K562 (cell line): ENCODE measurements around the gene OCIAD2. TPM values are rescaled to one million over a fixed set of nuclear protein-coding genes. Genes with fewer than 3 reads are reported as not detected.

Source experiments
- CTBP1 ChIP-seq: fragments of 450-650 bp; IDR thresholded peaks from 2 replicates; pipeline ENCODE4 v1.6.1; 2016; ENCODE audit warnings: borderline replicate concordance
- CTCF ChIP-seq, 3 experiments: IDR thresholded peaks in 2 of 3; conservative IDR thresholded peaks in 1 of 3; 2 replicates each; pipeline ENCODE4 v1.5.1; 2011 to 2012; ENCODE audit warnings: low read length in 3 of 3, mild to moderate bottlenecking in 3 of 3, control low read depth in 2 of 3, improper control_type of control experiment in 1 of 3, inconsistent platforms in 1 of 3, low read depth in 1 of 3, mixed read lengths in 1 of 3, moderate library complexity in 1 of 3; ENCODE audit not compliant: insufficient read depth in 2 of 3
- DDX20 ChIP-seq: fragments of 450-650 bp; IDR thresholded peaks from 2 replicates; pipeline ENCODE4 v1.6.1; 2016; ENCODE audit warnings: missing genetic modification characterization, low read depth, mild to moderate bottlenecking, missing compliant biosample characterization, moderate library complexity
- GTF2E2 ChIP-seq: fragments of 200-800 bp; sonication (Bioruptor generic); IDR thresholded peaks from 2 replicates; pipeline ENCODE4 v1.6.1; 2016; ENCODE audit warnings: missing genetic modification characterization, missing compliant biosample characterization
- KHSRP ChIP-seq: fragments of 450-650 bp; IDR thresholded peaks from 2 replicates; pipeline ENCODE4 v1.6.1; 2017
- RAD21 ChIP-seq, 2 experiments: fragments of 250-450 bp in 1 of 2; fragments of 450-650 bp in 1 of 2; sonication (Bioruptor Pico) in 1 of 2; formaldehyde crosslinking in 1 of 2; IDR thresholded peaks in 1 of 2; conservative IDR thresholded peaks in 1 of 2; 2 replicates each; pipeline versions ENCODE4 v1.4.0 to v1.8.0; 2020 to 2022; ENCODE audit warnings: mild to moderate bottlenecking in 2 of 2, moderate library complexity in 1 of 2
- SLC30A9 ChIP-seq: fragments of 250-450 bp; sonication (Bioruptor Pico); IDR thresholded peaks from 2 replicates; pipeline ENCODE4 v1.8.0; 2022; ENCODE audit warnings: mild to moderate bottlenecking, moderate library complexity
- TBL1XR1 ChIP-seq, 2 experiments: IDR thresholded peaks; 2 replicates each; pipeline ENCODE4 v1.6.1; 2012; ENCODE audit warnings: improper control_type of control experiment in 2 of 2, low read length in 2 of 2, mild to moderate bottlenecking in 1 of 2
- TCF15 ChIP-seq: fragments of 250-450 bp; sonication (Bioruptor Pico); IDR thresholded peaks from 2 replicates; pipeline ENCODE4 v1.8.0; 2022; ENCODE audit warnings: moderate library complexity, mild to moderate bottlenecking, inconsistent platforms
- TEAD2 ChIP-seq: fragments of 450-650 bp; IDR thresholded peaks from 2 replicates; pipeline ENCODE4 v1.6.1; 2016; ENCODE audit warnings: missing genetic modification characterization, control low read depth, missing compliant biosample characterization
- ZSCAN29 ChIP-seq: fragments of 450-650 bp; IDR thresholded peaks from 2 replicates; pipeline ENCODE4 v1.6.1; 2017
- polyA plus RNA-seq, 8 experiments: library from polyadenylated mRNA; depleted of rRNA in 4 of 8; stranded (reverse) in 5 of 8; unstranded in 3 of 8; fragments of >200 nt; fragmentation: Nextera tagmentation in 2 of 8; fragmentation: Illumina TruSeq in 1 of 8; extraction: Ambion mirVana in 2 of 8; extraction: Trizol in 1 of 8; gene quantifications; 2 replicates each; pipeline versions ENCODE4 v1.2.1 to v1.2.3, GENCODE V29; 2011 to 2014; ENCODE audit warnings: inconsistent platforms in 1 of 8, missing spikeins in 1 of 8
- total RNA-seq, 7 experiments: library from RNA; depleted of rRNA in 6 of 7; stranded (reverse); fragments of >200 nt in 6 of 7; fragmentation: Illumina TruSeq in 2 of 7; extraction: Trizol in 2 of 7; gene quantifications; 2 replicates each; pipeline versions ENCODE4 v1.2.1 to v1.2.3, GENCODE V29; 2011 to 2021; ENCODE audit warnings: low replicate concordance in 1 of 7
- TF ChIP-seq, protein P1 (sequence below), 2 experiments: IDR thresholded peaks; 2 replicates each; pipeline ENCODE4 v1.6.1; 2012; ENCODE audit warnings: improper control_type of control experiment in 2 of 2, low read depth in 2 of 2, low read length in 2 of 2, borderline replicate concordance in 1 of 2
- TF ChIP-seq, protein P2 (sequence below), 3 experiments: fragments of 200-800 bp in 1 of 3; sonication (Bioruptor generic) in 1 of 3; sonication (generic) in 1 of 3; formaldehyde crosslinking in 1 of 3; IDR thresholded peaks; 2 replicates each; pipeline versions ENCODE4 v1.6.1 to v1.8.0; 2016 to 2022; ENCODE audit warnings: mild to moderate bottlenecking in 2 of 3, missing compliant biosample characterization in 2 of 3, missing genetic modification characterization in 2 of 3, missing genetic modification reagents in 1 of 3
- TF ChIP-seq, protein P3 (sequence below): fragments of 250-450 bp; sonication (Bioruptor Pico); IDR thresholded peaks from 2 replicates; pipeline ENCODE4 v1.4.0; 2020; ENCODE audit warnings: mild to moderate bottlenecking

OCIAD2 gene
- total and polyA plus RNA-seq, 9 of the 15 experiments (the other 6 are each of a cell fraction or from before 2014, with no cell fraction given), result 0.11 to 0.98 TPM; not detected in 7

GRCh38 chr4:48896845-48897244 lies 9.7 kb downstream of the OCIAD2 start (continued):
- TF ChIP-seq, protein P1, sequence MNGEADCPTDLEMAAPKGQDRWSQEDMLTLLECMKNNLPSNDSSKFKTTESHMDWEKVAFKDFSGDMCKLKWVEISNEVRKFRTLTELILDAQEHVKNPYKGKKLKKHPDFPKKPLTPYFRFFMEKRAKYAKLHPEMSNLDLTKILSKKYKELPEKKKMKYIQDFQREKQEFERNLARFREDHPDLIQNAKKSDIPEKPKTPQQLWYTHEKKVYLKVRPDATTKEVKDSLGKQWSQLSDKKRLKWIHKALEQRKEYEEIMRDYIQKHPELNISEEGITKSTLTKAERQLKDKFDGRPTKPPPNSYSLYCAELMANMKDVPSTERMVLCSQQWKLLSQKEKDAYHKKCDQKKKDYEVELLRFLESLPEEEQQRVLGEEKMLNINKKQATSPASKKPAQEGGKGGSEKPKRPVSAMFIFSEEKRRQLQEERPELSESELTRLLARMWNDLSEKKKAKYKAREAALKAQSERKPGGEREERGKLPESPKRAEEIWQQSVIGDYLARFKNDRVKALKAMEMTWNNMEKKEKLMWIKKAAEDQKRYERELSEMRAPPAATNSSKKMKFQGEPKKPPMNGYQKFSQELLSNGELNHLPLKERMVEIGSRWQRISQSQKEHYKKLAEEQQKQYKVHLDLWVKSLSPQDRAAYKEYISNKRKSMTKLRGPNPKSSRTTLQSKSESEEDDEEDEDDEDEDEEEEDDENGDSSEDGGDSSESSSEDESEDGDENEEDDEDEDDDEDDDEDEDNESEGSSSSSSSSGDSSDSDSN (IDR thresholded peaks at IDR 0.05; ENCODE audit: borderline replicate concordance in 1 of 2, low read depth in 2 of 2, low read length in 2 of 2), result no peak
- TF ChIP-seq SLC30A9 (CRISPR knock-in tag), result no peak
- TF ChIP-seq CTBP1, result peak; percentile 26; the same call in 1 of the 2 replicates
- TF ChIP-seq, protein P2, sequence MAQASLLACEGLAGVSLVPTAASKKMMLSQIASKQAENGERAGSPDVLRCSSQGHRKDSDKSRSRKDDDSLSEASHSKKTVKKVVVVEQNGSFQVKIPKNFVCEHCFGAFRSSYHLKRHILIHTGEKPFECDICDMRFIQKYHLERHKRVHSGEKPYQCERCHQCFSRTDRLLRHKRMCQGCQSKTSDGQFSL (CRISPR knock-in tag; IDR thresholded peaks at IDR 0.05), result peak; percentile 64; the same call in 1 of the 2 replicates
- TF ChIP-seq, protein P2 (tag; IDR thresholded peaks at IDR 0.05), result no peak
- TF ChIP-seq RAD21 (CRISPR knock-in tag; conservative IDR thresholded peaks at IDR 0.05 in 1 of 2, IDR thresholded peaks at IDR 0.05 in 1 of 2), result peak; percentile 48 to 73
- TF ChIP-seq KHSRP, result no peak
- no peak for TF ChIP-seq TEAD2 (tag)
- TF ChIP-seq TCF15 (CRISPR knock-in tag), result no peak
- TF ChIP-seq ZSCAN29, result no peak
- TF ChIP-seq GTF2E2 (tag), result no peak
- TF ChIP-seq DDX20 (tag), result no peak
- TF ChIP-seq, protein P3, sequence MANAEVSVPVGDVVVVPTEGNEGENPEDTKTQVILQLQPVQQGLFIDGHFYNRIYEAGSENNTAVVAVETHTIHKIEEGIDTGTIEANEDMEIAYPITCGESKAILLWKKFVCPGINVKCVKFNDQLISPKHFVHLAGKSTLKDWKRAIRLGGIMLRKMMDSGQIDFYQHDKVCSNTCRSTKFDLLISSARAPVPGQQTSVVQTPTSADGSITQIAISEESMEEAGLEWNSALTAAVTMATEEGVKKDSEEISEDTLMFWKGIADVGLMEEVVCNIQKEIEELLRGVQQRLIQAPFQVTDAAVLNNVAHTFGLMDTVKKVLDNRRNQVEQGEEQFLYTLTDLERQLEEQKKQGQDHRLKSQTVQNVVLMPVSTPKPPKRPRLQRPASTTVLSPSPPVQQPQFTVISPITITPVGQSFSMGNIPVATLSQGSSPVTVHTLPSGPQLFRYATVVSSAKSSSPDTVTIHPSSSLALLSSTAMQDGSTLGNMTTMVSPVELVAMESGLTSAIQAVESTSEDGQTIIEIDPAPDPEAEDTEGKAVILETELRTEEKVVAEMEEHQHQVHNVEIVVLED (CRISPR knock-in tag), result no peak
- TF ChIP-seq CTCF (IDR thresholded peaks at IDR 0.05 in 2 of 3, conservative IDR thresholded peaks at IDR 0.05 in 1 of 3; ENCODE audit: insufficient read depth in 2 of 3, low read depth in 1 of 3, low read length in 3 of 3), result peak; percentile 43 to 63 (median 43); a peak in 5 of 6 replicates
- TF ChIP-seq TBL1XR1 (IDR thresholded peaks at IDR 0.05; ENCODE audit: low read length in 2 of 2), result no peak
